ENCODE measurements around the gene COX6B2.

COX6B2 gene

GRCh38 chr19:55383279-55384130, 29.0 kb upstream of the COX6B2 start:
- DNase-seq, result no peak

GRCh38 chr19:55382522-55383054, 28.1 kb upstream of the COX6B2 start:
- no peak for DNase-seq

GRCh38 chr19:55382013-55382412, 27.5 kb upstream of the COX6B2 start:
- DNase-seq, result no peak

- DNase-seq, result no peak
Observed at GRCh38 chr19:55379174-55379573, 24.7 kb upstream of the COX6B2 start.

- DNase-seq, result no peak
Observed at GRCh38 chr19:55377356-55378131, 23.0 kb upstream of the COX6B2 start.

GRCh38 chr19:55376241-55376933, 21.9 kb upstream of the COX6B2 start, which contains the start of gene TMEM190:
Gene TMEM190 (plus strand): TSS chr19:55376826. CDS start chr19:55376854, 28 bp downstream.
- no peak for DNase-seq

- no peak for DNase-seq
Observed at GRCh38 chr19:55373993-55374757, 19.7 kb upstream of the COX6B2 start.

- DNase-seq, result no peak
Observed at GRCh38 chr19:55373306-55373992, 18.9 kb upstream of the COX6B2 start.

- DNase-seq, result no peak
Observed at GRCh38 chr19:55372316-55373081, 18.0 kb upstream of the COX6B2 start.

- DNase-seq, result no peak
Observed at GRCh38 chr19:55370305-55370988, 15.9 kb upstream of the COX6B2 start, which contains the start of gene IL11. Gene IL11 (minus strand): TSS chr19:55370463. CDS start chr19:55370310, 153 bp downstream.

- DNase-seq, result no peak
Observed at GRCh38 chr19:55369653-55370304, 15.3 kb upstream of the COX6B2 start.

- DNase-seq, result no peak
Observed at GRCh38 chr19:55368701-55369563, 14.4 kb upstream of the COX6B2 start.

- DNase-seq, result no peak
Observed at GRCh38 chr19:55368106-55368505, 13.6 kb upstream of the COX6B2 start.

GRCh38 chr19:55366790-55367189, 12.3 kb upstream of the COX6B2 start:
- DNase-seq, result no peak

GRCh38 chr19:55365964-55366363, 11.4 kb upstream of the COX6B2 start:
- DNase-seq, result no peak

GRCh38 chr19:55365245-55365644, 10.7 kb upstream of the COX6B2 start:
- DNase-seq, result no peak

- no peak for DNase-seq
Observed at GRCh38 chr19:55362990-55363716, 8.6 kb upstream of the COX6B2 start, which contains the start of gene GARIN5B. Gene GARIN5B (minus strand): TSS chr19:55363260. CDS start chr19:55363066, 194 bp downstream.
